Cardiac septum (tissue), 1 donor: ENCODE results near the gene SUSD5. TPM values are rescaled to one million over a fixed set of nuclear protein-coding genes. Genes with fewer than 3 reads are reported as not detected.
"Not testable (repeated sequence)": the region's sequence is repeated elsewhere in the genome, so short reads cannot be mapped to it uniquely, and the experiment has no call there.

Experiments used
- DNase-seq: peaks from one replicate; pipeline ENCODE4 v3.0.0-alpha.2; 2020; ENCODE audit warnings: low spot score
- intact Hi-C: fragments of 100-400 bp; cut with DNase I; formaldehyde crosslinking; loops from one replicate; pipeline ENCODE4 v1.14.0; 2022
- total RNA-seq: library from RNA; stranded (reverse); fragmentation: NEBNext Ultra II Directional; extraction: Animal tissue kit (Norgen Biotek cat#: 25700); gene quantifications from one replicate; pipeline ENCODE4 v1.2.1, GENCODE V29; 2021
- donor health status: DM: no; HTN: no; CAD: no.

Gene SUSD5
- total RNA-seq, 1 donor from 2014 or later: 0.78 TPM

DNA sequence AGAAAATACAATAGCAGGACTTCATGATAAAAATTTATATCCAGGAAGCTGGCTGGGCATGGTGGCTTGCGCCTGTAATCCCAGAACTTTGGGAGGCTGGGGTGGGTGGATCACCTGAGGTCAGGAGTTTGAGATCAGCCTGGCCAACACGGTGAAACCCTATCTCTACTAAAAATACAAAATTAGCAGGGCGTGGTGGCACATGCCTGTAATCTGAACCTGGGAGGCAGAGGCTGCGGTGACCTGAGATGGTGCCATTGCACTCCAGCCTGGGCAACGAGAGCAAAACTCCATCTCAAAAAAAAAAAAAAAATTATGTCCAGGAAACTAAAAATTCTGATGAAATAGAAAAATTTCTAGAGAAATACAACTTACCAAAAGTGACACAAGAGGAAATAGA is 56.0 kb downstream of the SUSD5 start:
- intact Hi-C loops, DNase-seq: not testable (repeated sequence)

DNA sequence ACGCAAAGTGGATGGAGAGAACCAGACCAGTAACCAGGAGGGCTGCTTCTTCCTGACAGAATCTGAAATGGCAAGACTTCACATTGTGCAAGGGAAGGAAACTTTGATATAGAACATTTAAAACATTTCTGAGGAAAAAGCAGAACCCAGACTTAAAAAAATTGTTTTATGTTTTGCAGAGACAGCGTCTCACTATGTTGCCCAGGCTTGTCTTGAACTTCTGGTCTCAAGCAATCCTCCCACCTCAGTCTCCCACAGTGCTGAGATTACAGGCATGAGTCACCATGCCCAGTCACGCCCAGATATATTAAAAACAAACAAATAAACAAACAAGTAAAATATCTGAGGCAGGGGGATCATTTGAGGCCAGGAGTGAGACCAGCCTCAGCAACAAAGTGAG is 58.6 kb downstream of the SUSD5 start:
- no peak for DNase-seq
- intact Hi-C loops: no loop called here

DNA sequence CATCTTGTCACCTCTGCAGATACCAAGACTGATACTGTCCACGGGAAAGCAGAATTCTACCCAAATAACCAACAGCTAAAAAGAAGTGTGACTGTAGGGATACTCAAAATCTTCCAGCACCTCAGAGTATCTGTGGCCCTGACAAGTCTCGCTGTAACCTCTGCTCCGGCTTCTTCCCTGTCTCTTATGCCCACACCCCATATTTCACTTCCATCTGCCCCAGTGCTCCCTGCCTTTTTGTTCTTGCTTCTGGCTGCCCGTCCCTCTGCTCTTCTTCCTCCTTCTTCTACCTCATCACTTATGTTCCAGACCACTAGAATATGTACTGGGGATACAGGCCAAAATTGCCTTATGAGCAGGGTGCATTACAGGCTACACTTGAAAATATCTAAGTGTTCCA is 59.4 kb downstream of the SUSD5 start:
- intact Hi-C loops: no loop called here
- DNase-seq: no peak

DNA sequence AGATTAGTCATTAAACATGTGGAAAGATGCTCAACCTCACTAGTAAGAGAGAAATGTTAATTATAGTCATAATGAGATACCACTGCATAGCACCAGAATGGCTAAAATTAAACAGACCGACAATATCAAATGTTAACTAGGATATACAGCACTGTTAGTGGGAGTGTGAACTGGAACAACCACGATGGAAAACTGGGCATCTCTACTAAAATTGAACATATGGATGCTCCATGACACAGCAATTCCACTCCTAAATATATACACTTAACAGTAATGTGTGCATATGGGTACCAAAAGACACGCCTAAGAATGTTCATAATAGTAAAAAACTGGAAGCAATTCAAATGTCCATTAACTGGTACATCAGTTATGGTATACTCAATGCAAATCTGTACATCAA is 63.3 kb downstream of the SUSD5 start:
- intact Hi-C loops: no loop called here
- no peak for DNase-seq

DNA sequence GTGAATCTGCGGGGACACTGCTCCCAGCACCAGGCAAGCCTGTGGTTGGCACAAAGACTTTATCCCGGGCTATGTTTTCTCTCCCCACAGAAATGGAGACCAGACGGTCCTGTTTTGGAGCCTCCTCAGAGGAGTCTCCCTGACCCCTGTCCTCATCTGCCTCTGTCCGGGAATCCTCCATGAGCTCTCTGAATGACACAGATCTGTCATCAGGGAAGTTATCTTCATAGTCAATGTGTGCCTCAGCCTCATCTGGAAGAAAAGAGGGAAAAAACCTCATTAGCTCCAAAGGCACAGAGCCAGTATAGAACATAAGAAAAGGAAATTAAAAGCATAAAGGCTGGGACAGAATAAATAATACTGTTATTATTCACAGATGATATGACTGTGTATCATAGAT is 64.8 kb downstream of the SUSD5 start:
- intact Hi-C loops: no loop called here
- no peak for DNase-seq

DNA sequence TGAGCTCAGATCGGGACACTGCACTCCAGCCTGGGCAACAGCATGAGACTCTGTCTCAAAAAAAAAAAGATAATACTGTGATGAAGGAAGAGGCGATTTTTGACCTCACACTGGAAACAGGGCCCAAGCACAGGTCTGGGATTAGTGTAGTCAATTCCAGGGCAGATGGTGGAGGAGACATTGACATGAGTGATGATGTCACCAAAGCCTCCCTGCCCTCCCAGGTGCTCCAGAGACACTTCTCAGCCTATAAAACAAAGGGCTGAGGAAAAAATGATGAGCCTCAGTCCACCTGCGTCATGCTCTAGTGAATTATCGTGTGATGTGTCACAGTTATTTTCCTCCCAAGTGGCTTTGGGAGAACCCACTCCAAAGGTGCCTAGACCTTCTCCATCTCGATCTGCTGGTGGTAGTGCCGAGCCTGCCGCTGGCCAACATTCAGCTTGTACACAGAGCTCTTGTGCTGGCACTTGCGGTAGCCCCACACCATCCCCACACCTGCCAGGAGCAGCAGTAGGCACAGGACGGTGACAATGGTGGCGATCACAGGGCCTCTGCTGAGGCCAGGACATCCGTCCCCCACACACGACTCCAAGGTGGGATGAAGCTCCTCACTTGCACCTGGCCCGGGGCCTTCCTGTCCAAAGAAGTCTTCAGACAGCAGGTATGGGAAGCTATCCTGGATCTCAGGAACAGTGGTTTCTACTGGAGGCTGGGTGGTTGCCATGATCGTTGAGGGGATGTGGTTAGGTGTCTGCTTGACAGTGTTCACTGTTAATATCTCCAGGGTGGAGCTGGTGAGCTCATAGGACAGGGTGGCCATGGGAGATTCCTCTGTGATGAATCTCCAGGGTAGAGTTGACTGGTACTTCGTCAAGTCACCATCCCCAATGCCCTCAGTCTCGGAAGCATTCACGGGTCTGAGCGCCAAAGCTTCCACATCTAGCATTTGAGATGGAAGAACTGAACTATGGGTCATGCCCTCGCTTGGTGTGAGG is 65.9 kb downstream of the SUSD5 start:
- intact Hi-C loops: no loop called here
- DNase-seq: no peak

DNA sequence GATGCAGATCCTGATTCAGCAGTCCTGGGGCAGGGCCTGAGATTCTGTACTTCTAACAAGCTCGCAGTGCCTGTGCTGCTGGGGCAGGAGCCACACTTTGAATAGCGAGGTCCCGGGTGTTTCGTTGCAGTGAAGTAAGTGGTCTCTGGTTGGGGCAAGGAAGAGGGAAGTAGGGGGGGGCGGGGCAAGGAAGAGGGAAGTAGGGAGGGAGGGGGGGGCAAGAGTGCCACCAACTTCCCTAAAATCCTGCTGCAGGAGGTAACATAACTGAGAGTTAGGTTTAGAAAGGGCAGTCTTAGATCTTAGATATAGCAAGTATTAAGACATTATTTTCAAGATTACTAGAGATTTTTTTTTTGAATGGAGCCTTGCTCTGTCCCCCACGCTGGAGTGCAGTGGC is 69.3 kb downstream of the SUSD5 start:
- intact Hi-C loops: no loop called here
- DNase-seq: no peak

DNA sequence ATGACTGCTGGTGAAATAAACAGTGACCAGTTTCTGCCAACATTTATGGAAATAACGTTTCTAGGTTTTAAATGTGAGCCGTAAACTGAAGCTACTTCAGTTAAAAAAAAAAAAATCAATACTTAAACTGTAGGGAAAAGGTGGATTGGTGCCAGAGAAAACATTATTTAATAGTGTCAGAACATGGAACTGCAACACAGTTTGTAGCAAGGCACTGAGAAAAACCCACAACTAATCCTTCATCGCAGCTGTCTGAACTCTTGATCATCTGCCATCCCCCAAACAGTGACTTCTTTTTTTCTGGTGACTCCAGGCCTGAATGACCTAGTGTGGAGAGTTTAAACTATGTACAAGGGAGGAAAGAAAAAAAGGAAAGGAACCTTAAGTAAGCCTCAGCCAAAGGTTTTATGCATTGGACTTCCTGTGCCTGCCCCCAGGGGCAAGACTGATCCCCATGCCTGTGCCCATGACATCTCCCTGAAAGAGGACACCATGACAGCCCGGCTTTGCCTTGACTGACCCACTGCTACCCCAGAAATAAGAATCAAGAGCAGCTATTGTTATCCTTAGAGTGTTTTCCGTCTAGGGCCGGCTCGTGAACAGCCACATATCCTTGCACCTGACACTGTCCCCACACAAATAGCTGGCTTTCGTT is 71.7 kb downstream of the SUSD5 start:
- intact Hi-C loops: no loop called here
- DNase-seq: no peak

DNA sequence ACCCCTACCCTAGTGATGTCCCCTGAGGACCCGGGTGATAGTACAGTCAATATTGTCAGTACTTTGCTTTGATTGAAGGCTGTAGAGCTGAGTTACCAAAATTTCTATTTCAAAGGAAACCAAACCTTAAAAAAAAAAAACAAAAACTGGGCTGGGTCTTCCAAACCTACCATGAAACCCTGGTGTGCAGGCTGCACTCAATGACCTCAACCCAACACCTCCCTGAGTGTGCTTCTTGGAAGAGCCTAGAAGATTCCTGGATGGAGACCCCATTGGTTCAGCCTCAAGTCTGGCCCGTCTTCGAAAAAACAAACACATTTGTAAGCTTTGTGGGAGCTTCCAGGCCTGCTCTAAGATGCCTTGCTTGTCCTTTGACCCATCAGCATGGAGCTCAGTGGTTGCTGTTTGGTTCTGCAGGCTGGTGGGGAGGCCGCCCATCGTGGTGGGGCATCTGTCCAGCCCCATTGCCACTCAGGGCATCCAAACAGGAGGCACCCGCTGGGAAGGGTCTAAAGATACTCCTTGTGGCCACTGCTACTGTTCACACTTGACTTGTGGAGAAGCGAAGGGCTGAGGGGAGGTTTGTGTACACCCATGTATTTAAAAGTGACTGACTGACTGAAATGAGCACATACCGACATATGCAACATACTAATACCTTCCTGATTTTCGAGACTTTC is 72.6 kb downstream of the SUSD5 start:
- intact Hi-C loops: no loop called here
- DNase-seq: no peak

DNA sequence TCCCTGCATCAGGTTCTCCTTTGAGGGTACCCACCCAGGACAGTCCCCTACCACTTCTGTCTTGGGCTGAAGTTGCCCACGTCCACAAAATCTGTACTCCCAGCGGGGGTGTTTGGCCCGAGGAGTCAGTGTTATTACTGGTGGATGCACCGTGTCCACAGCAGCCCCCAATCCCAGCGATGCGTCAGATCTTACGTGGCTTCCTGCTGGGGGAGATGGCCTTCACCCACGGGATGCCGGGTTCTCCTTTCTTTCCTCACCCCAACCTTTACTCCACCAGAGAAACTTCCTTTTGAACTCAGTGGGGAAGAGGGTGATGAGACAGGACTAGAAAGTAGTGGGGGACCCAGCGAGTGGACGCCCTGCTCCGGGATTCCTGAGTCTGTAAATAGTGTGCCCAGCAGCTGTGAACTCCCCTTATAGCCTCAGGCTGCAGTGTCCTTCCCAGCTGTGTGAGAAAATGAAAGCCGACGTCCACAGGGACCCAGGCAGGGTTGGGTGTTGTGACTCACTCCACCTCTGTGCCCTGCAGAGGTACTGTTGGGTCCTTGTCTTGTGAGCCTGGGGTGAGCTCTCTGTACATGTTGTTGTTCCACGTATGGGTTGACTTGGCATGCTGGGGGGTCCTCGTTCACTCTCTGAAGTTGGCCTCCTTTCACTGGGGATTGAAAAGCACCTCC is 73.2 kb downstream of the SUSD5 start:
- DNase-seq: no peak
- intact Hi-C loops: no loop called here

DNA sequence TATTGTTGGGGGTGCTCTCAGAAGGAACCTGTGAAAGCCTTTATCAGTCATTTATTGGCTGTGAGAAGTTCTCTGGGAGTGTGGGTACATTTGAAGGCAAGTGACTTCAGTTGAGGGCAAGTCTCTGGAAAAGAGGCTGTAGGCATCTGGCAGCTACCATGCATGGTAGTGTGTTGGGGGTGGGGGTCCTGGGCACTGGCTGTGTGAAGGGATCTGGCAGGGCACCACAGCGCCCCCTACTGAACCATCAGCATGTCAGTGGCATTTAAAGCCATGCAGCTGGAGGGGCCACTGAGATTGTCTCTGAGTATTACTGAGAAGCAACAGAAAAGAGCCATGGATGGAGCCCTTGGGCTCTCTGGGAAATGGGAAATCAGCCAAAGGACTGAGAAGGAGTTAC is 74.2 kb downstream of the SUSD5 start:
- DNase-seq: no peak
- intact Hi-C loops: no loop called here

DNA sequence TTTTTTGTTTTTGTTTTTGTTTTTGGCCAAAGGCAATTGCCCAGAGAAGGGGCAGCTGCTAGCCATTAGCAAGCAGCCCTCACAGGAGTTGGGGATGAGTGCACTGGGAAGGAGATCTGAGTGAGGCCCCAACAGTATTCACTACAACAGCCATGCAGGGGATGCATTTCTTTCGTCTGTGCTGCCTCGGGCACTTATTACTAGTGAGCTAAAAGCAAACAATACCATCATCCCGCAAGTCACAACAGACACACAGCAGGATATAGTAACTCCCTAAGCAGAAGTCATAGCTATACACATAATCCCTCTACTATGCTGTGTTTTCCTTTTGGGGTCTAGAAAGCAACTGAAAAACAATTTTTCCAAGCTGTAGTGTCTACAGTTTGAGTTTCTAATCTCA is 77.6 kb downstream of the SUSD5 start:
- intact Hi-C loops: no loop called here
- no peak for DNase-seq

DNA sequence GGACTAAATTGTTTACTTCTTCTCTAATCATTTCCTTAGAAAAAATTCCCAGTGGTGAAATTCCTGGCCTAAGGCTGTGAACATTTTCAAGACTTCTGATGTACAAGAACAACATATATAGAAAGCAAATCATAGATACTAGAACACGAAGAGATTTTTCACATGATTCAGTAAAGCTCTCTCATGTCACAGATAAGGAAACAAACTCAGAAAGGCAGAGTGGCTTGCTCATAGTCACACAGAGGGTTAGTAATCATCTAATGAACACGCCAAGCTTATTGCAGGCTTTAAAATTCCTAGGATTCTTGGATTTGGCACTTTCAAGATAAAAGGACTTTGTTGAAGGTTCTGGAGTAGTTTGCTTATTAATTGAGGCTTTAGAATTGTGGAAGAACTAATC is 78.6 kb downstream of the SUSD5 start:
- no peak for DNase-seq
- intact Hi-C loops: no loop called here

DNA sequence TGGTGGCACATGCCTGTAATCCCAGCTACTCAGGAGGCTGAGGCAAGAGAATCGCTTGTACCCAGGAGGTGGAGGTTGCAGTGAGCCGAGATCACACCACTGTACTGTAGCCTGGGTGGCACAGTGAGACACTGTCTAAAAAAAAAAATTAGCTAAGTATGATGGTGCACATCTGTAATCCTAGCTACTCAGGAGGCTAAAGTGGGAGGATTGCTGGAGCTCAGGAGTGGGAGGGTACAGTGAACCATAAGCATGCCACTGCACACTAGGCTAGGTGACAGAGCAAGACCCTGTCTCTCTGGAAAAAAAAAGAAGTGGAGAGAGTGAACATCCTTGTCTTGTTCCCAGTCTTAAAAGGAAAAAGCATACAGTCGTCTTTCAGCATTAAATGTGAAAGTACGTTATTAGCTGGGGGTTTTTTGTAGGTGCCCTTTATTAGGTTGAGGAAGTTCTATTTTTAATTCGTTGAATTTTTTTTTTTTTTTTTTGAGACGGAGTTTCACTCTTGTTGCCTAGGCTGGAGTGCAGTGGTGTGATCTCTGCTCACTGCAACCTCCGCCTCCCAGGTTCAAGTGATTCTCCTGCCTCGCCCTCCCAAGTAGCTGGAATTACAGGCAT is 79.5 kb downstream of the SUSD5 start:
- DNase-seq, intact Hi-C loops: not testable (repeated sequence)

DNA sequence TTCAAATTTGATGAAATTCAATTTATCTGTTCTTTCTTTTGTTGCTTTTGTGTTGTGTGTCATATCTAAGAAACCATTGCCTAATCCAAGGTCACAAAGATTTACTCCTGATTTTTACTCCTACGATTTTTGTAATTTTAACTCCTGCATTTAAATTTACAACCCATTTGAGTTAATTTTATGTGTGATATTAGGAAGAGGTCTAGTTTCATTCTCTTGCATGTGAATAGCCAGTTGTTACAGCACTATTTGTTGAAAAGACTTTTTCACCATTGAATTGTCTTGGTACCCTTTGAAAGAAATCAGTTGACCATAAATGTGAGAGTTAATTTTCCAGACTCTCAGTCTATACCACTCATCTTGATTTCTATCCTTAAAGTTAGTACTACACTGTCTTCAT is 80.9 kb downstream of the SUSD5 start:
- no peak for DNase-seq
- intact Hi-C loops: no loop called here

DNA sequence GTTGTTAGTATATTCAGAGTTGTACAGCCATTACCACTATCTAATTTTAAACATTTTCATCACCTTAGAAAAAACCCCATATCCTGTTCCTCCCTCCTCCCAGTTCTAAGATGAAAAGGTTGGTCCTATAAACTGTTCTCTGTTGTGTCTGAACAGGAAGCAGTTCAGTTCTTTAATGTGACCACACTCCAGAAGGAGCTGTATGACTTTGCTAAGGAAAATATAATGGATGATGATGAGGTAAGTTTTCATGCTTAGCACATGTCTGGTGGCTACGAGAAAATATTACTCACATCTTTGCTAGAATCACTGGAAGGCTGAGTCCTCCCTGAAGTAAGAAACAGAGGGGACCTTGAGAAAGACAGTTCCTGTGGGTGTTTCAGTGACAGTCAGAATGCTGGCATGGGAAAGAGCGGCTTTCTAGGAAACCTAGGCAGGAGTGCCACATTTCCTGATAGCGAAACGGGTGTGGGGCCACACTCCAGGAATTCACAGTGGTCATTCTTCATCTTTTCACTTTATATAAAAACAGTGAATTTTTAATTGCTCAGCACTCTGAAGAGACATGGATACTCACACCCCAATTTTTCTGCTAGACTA is 84.5 kb downstream of the SUSD5 start:
- no peak for DNase-seq
- intact Hi-C loops: no loop called here

DNA sequence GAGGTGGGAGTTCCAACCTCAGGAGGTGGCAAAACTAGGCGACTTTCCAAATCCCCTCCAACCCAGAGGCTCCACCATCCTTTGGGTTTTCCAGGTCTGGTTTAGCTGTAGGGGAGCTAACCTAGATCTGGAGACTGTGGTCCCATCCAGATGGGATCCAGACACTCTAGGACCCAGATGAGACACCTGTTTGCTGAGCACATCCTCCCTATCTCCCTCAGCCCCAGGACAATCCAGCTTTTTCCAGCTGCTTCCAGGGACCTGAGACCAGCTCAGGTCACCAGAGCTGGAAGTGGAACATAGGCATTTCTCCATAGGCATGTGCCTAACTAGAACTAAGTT is 86.6 kb downstream of the SUSD5 start:
- no peak for DNase-seq
- intact Hi-C loops: no loop called here

DNA sequence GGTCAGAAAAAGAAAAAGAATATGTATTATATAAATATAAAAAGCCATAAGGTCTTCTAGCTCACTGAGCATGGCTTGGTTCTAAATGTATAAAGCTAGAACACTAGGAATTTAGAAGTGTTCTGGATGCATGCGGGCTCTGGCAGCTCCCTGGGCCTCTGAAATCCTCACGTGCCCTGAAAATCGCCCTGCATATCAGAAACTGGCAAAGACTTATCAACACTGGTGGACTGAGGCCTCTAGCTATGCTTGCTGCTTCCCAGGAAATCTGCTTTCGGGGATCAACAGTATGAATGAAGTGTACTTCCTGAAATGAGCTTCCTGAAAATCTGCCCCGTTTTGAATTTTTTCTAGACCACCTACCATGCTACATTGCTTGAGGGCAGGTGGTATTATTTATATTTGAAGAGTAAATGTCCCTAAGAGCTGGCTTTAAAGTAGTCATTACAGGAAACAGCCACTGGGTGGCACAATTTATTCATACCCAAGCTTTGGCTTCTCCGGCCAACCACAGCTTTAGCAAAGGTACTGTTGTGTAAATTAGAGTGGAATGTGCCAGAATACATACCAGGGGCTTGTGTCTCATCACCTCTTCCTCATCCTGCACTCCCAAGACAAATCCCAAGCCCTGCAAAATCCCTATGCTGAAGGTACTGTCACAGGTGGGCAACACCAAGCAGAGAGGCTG is 87.1 kb downstream of the SUSD5 start:
- DNase-seq: no peak
- intact Hi-C loops: loop anchor here (1.0 kb wide), 1 partner anchor 242 kb away; no protein-coding TSS in a partner anchor

DNA sequence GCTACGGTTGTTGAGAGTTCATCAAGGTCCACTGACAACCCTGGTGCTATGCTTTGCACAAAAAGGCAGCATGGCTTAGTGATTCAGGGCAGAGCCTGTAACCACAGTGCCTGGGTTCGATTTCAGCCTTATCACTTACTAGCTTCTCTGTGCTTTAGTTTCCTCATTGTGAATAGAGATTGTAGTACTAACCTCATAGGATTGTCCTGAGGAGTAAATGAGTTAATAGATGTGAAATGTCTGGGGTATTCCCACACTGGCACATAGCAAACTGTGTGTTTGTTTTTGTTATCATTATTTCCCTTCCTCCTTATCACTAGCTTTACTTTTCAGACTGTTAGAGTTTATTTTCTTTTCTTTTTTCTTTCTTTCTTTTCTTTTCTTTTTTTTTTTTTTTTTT is 88.5 kb downstream of the SUSD5 start:
- DNase-seq: no peak
- intact Hi-C loops: no loop called here
